ENCODE results near the gene ARID1B.
A peak's percentile ranks its signal among the peaks of the same experiment; 100 is the strongest.

ARID1B gene

GRCh38 chr6:156993713-156994112, 216.5 kb downstream of the ARID1B start:
- H3K27ac ChIP-seq, result no peak overlapping the region
- TF ChIP-seq ZFX (IDR thresholded peaks at IDR 0.05), result no peak
- TF ChIP-seq, protein P1, sequence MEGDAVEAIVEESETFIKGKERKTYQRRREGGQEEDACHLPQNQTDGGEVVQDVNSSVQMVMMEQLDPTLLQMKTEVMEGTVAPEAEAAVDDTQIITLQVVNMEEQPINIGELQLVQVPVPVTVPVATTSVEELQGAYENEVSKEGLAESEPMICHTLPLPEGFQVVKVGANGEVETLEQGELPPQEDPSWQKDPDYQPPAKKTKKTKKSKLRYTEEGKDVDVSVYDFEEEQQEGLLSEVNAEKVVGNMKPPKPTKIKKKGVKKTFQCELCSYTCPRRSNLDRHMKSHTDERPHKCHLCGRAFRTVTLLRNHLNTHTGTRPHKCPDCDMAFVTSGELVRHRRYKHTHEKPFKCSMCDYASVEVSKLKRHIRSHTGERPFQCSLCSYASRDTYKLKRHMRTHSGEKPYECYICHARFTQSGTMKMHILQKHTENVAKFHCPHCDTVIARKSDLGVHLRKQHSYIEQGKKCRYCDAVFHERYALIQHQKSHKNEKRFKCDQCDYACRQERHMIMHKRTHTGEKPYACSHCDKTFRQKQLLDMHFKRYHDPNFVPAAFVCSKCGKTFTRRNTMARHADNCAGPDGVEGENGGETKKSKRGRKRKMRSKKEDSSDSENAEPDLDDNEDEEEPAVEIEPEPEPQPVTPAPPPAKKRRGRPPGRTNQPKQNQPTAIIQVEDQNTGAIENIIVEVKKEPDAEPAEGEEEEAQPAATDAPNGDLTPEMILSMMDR (conservative IDR thresholded peaks at IDR 0.05), result no peak

DNA sequence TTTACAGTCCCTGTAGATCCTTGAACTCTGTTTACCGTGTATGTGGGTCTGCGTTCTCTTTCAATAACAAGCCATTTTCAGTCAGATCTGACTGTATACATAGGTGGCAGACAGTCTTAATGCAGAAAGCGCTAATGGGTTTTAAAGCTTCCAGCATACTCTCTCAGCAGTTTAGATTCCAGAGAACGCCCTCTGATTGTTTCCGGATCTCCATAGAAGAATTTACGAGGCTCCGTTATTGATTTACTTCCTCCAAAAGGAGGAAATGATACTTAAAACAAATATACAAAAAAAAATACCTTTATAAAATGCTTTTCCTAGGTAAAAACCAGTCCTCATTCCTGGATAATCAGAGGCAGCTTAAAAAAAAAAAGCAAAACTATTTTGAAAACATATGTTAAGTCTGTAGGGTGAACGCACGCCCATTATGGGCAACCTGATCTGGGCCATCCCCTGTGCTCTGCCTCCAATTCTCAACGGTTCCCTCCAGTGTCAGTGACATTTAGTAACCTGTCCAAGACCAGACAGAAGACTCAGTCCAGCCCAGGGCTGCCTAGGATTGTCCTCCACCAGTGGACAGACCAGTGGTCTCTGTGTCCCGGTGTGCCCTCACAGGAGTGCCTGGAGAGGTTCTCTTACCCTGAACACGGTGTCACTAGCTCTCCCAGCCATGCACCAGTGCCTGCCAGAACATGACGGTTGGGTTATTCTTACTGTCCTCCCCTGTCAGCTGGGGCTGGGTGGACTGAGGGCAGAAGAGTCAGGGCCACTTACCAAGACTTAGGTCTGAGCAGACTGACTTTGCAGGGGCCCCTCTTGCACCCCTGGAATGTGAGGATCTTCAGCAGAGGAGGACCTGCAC, 217.3 kb downstream of the ARID1B start:
- TF ChIP-seq ZFX (IDR thresholded peaks at IDR 0.05), result no peak
- TF ChIP-seq, protein P1 (conservative IDR thresholded peaks at IDR 0.05), result no peak
- peak overlapping the region; percentile 95 for H3K27ac ChIP-seq

GRCh38 chr6:156995502-156995901, 218.3 kb downstream of the ARID1B start:
- no peak overlapping the region for H3K27ac ChIP-seq
- TF ChIP-seq ZFX (IDR thresholded peaks at IDR 0.05), result no peak
- TF ChIP-seq, protein P1 (conservative IDR thresholded peaks at IDR 0.05), result no peak

DNA sequence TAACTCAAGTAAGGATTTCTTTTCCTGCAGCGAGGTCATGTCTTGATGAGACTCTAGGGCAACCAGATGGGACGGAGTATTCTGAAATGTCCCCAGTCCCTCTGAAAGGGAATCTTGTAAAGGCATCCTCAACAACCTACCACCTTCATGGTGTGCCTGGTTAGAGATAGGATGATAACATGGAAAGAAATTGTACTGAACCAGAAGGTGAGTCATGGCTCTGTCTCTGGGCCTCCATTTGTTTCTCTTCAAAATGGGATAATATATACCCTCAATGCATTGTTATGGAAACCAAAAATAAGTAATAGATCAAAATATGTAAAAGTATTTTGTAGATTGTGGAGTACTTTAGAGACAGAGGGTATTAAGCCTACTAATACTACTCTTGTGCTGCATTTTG, 219.1 kb downstream of the ARID1B start:
- TF ChIP-seq ZFX (IDR thresholded peaks at IDR 0.05), result no peak
- TF ChIP-seq, protein P1 (conservative IDR thresholded peaks at IDR 0.05), result no peak
- no peak overlapping the region for H3K27ac ChIP-seq

- H3K27ac ChIP-seq, result no peak overlapping the region
- no peak for TF ChIP-seq ZFX (IDR thresholded peaks at IDR 0.05)
- TF ChIP-seq, protein P1 (conservative IDR thresholded peaks at IDR 0.05), result no peak
Observed at GRCh38 chr6:156998794-156999330, 221.7 kb downstream of the ARID1B start.

- TF ChIP-seq, protein P1 (conservative IDR thresholded peaks at IDR 0.05), result no peak
- no peak for TF ChIP-seq ZFX (IDR thresholded peaks at IDR 0.05)
- no peak overlapping the region for H3K27ac ChIP-seq
Observed at GRCh38 chr6:156999762-157000161, 222.6 kb downstream of the ARID1B start.

DNA sequence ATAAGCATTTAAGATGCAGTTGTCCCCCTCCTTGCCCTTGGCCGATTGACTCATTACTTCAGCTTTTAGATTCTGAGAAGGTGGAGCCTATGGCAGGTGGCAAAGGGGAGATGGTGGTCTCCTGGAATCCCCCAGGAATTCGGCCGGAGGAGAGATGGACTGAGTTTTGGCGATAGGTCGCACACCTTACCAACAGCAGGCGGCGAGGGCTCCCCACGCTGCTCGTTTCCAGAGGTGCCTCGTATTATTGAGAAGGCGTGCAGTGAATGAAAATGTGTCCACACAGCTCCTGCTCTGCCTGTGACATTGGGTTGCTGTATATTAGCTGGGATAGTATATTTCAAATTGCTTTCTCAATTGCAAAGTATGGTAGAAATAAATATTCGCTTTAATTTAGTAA, 224.5 kb downstream of the ARID1B start:
- TF ChIP-seq, protein P1 (conservative IDR thresholded peaks at IDR 0.05), result no peak
- no peak for TF ChIP-seq ZFX (IDR thresholded peaks at IDR 0.05)
- no peak overlapping the region for H3K27ac ChIP-seq
